CD4-positive, alpha-beta T cell treated with Interleukin-12 subunit alpha and Interleukin-12 subunit beta, for 1 hour (primary cell): ENCODE measurements around the gene KIF19.
"Not testable (repeated sequence)": the region's sequence is repeated elsewhere in the genome, so short reads cannot be mapped to it uniquely, and the experiment has no call there.

Experiments
- DNase-seq: peaks from one replicate; pipeline ENCODE4 v3.0.0-alpha.2; 2020

Gene KIF19

DNA sequence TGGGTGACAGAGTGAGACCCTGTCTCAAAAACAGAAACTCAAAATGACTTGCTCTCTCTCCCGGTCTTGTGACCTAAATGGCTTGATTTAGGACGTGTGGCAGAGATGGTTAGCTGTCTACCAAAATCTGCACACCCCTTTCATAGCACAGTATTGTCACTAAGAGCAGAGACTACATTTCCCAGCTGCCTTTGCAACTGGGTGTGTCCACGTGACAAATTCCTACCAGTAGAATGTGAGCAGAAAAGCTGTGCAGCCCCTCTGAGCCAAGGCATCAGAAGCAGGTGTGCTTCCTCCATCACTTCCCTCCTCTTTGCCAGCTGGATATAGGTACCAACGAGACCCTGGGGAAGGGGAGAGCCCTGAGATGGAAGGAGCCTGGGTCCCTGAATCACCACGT is 66.8 kb downstream of the KIF19 start:
- no peak for DNase-seq

GRCh38 chr17:74393346-74393942 is 67.4 kb downstream of the KIF19 start:
- no peak for DNase-seq

- DNase-seq, result no peak
Measured at GRCh38 chr17:74394275-74394950, 68.4 kb downstream of the KIF19 start.

DNA sequence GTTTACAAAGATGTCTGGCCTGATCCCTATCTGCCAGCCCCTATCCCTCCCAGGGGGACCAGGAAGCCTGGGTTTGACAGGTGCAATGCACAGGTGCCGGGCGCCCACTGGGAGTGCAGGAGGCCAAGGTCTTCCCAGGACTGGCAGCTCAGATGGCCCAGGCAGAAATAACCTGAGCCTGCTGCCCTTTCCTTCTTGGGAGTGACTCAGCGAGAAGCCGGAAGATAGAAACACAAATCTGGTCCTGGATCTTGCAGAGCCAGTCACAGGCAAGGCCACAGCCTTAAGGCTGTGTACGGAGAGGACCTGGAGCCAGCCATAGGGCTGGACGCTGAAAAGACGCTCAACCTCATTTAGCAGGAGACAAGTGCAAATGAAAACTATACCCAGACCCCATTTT is 69.0 kb downstream of the KIF19 start:
- no peak for DNase-seq

DNA sequence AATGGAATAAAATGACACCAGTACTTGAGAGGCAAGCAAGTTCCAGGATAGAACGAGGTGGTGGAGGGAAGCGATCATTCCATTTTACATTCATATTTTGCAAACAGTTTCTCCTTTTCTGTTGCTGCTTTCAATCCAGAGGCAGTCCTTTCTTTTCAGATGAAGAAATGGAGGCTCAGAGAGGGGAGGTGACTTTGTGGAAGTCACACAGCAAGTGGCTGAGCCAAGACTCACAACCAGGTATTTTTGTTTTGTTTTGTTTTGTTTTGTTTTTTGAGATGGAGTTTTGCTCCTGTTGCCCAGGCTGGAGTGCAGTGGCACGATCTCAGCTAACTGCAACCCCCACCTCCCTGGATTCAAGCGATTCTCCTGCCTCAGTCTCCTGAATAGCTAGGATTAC is 70.5 kb downstream of the KIF19 start:
- DNase-seq, result no peak

DNA sequence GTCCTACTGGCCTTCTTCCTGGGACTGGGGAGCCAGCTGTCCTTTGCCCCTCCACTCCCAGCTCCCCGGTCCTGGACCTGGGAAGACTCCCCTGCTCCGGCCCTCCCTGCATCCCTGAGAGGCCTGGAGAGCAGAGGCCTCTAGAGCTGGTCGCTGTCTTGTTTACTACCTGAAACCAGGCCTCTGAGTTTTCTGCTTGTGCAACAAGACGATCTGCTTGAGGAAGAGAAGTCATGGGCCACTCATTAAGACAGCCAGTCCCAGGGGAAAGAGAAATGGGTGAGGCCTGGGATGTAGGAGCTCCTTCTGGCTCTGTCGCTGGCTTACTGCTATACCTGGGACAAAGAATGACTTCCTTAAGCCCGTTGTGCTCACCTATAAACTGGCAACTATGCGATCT is 76.0 kb downstream of the KIF19 start:
- no peak for DNase-seq

GRCh38 chr17:74403512-74404137 is 77.6 kb downstream of the KIF19 start:
- DNase-seq, result no peak

DNA sequence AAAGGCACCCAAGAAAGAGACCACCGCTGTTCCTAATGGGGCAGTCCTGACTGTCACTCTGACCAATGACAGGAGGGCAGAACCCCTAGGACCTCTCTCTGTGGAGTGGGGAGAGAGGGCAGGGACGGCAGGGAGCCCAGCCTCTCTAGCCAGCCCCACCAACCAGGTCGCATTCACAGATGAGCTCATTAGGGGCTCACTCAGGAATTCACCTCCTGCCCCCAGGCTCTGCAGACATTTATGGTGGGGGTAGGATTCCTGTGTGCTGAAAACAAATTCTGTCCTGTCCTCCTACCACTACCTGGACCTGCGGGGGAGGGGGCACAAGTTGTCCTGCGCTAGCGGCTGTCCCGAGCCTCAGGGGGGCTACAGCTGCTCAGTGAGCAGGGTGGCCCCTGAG is 78.2 kb downstream of the KIF19 start:
- DNase-seq, result no peak

GRCh38 chr17:74404789-74405188 is 78.8 kb downstream of the KIF19 start:
- DNase-seq, result no peak

GRCh38 chr17:74405311-74405710 is 79.3 kb downstream of the KIF19 start:
- DNase-seq, result not testable (repeated sequence)
